ENCODE data around the gene GAS6. TPM values are rescaled to one million over a fixed set of nuclear protein-coding genes. Genes with fewer than 3 reads are reported as not detected.

GAS6 gene
- total and polyA plus RNA-seq, 9 of the 15 experiments (the other 6 are each of a cell fraction or from before 2014, with no cell fraction given) = 0.14 to 9.7 (median 4.7) TPM; not detected in 1

GRCh38 chr13:113783200-113783881 is 80.5 kb downstream of the GAS6 start (continued):
- no peak for TF ChIP-seq CHAMP1 (IDR thresholded peaks at IDR 0.05)
- TF ChIP-seq ZFP36 (IDR thresholded peaks at IDR 0.05; ENCODE audit: low read depth, low read length, partially characterized antibody) = no peak
- TF ChIP-seq CBFB (CRISPR knock-in tag; IDR thresholded peaks at IDR 0.05) = no peak
- no peak for TF ChIP-seq PCBP2 (IDR thresholded peaks at IDR 0.05; ENCODE audit: low read depth, low read length, poor library complexity, severe bottlenecking)
- TF ChIP-seq RCOR1 (IDR thresholded peaks at IDR 0.05; ENCODE audit: borderline replicate concordance in 1 of 2, low read depth in 2 of 2, low read length in 2 of 2) = no peak
- TF ChIP-seq GATA2 (CRISPR knock-in tag; IDR thresholded peaks at IDR 0.05) = no peak
- no peak for TF ChIP-seq EP400 (IDR thresholded peaks at IDR 0.05)
- TF ChIP-seq ZFPM2 (CRISPR knock-in tag; IDR thresholded peaks at IDR 0.05) = no peak
- TF ChIP-seq BMI1 (IDR thresholded peaks at IDR 0.05; ENCODE audit: low read length) = no peak

DNA sequence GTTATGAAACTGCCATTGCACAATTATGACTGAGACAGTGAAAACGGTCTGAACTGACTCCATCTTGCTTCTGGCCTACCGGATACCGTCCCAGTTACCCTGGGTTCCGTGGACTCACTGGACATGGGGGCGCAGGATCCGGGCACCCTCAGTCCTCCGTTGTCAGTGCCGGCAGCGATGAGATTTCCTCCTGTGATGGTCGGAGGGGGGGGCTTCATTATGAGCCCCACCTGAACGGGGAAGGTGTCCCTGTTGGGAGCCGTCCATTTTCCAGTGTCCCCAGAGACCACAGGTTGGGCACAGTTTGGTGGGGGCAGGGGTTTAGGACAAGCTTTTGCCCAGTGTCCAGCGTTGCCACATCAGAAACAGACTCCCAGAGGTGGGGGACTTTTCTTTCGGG is 81.4 kb downstream of the GAS6 start:
- Histone ChIP-seq H3K9me3 (replicated peaks; ENCODE audit: control insufficient read depth, insufficient read depth, low read depth, low read length) (no peaks in the 10 kb centered on the region), H3K79me2 (ENCODE audit: control insufficient read depth, insufficient read depth, low read length) (no peaks in the 10 kb centered on the region), H3K4me2 (ENCODE audit: insufficient read depth, low read length) (no peak overlapping the region), H4K20me1 (replicated peaks; ENCODE audit: control insufficient read depth, insufficient read depth, low read length) (no peaks in the 10 kb centered on the region; the same call in 1 of the 2 replicates), H3K27me3 (ENCODE audit: control insufficient read depth in 2 of 2, insufficient read depth in 2 of 2, low read length in 2 of 2) (peaks cover 3 to 53% of the 10 kb centered on the region in 2 experiments; a peak in 4 of 5 replicates), H2AFZ (ENCODE audit: low read depth, low read length) (no peak overlapping the region), H3K4me3 (no peak overlapping the region), H3K36me3 (ENCODE audit: control insufficient read depth, insufficient read depth, low read length) (no peaks in the 10 kb centered on the region), H3K9ac (ENCODE audit: insufficient read depth in 1 of 2, low read depth in 2 of 2, low read length in 2 of 2) (no peak overlapping the region), H3K4me1 (replicated peaks in 1 of 2; ENCODE audit: control insufficient read depth in 2 of 2, insufficient read depth in 2 of 2, low read length in 2 of 2) (no peaks in the 10 kb centered on the region), H3K9me1 (ENCODE audit: control insufficient read depth, insufficient read depth, low read length) (no peaks in the 10 kb centered on the region), H3K27ac (ENCODE audit: extremely low read depth, low read depth, low read length) (no peak overlapping the region)
- DNase-seq (ENCODE audit: extremely low read depth in 1 of 4, low spot score in 3 of 4) (no peak), ATAC-seq (no peak), FAIRE-seq (no peak)
- in situ Hi-C loops (cut with MboI) = no loop called here
- intact Hi-C loops (cut with micrococcal nuclease) = no loop called here
- no TSS peak for BruUV-seq (replicated peaks)
- ChIA-PET POLR2A (no interaction called here), CTCF (ENCODE audit: low intra/inter-chr PET ratio) (no interaction called here)
- 0% methylated on average over 10 of the region's 14 CpGs for WGBS (ENCODE audit: insufficient coverage, low coverage, missing lambda C conversion rate)
- TF ChIP-seq ZNF311 (CRISPR knock-in tag; IDR thresholded peaks at IDR 0.05) (no peak), GABPB1 (CRISPR knock-in tag; IDR thresholded peaks at IDR 0.05) (no peak), RBM15 (IDR thresholded peaks at IDR 0.05; ENCODE audit: insufficient read depth, low read length) (no peak), GTF2A2 (tag; IDR thresholded peaks at IDR 0.05) (no peak), PRPF4 (IDR thresholded peaks at IDR 0.05; ENCODE audit: insufficient read depth, low read depth, low read length, poor library complexity, severe bottlenecking) (no peak), DEAF1 (CRISPR knock-in tag; IDR thresholded peaks at IDR 0.05) (no peak), HDAC1 (IDR thresholded peaks at IDR 0.05) (no peak), TFAP4 (CRISPR knock-in tag; IDR thresholded peaks at IDR 0.05; ENCODE audit: borderline replicate concordance) (no peak), ZNF24 (IDR thresholded peaks at IDR 0.05) (no peak)

All from K562 (cell line).